KOPT-K1 (cell line): ENCODE measurements around the gene DSCAML1.

ENCODE experiments used
- H3K27ac ChIP-seq: fragments of 200-600 bp; sonication (generic); 2 replicates; pipeline ENCODE4 v1.5.1; 2016; ENCODE audit warnings: antibody characterized with exemption, mild to moderate bottlenecking, low read depth, low read length; ENCODE audit not compliant: poor library complexity, severe bottlenecking
- H3K36me3 ChIP-seq: fragments of 200-600 bp; sonication (generic); 2 replicates; pipeline ENCODE4 v1.5.1; 2017; ENCODE audit warnings: antibody characterized with exemption, mild to moderate bottlenecking, low read length, moderate library complexity; ENCODE audit not compliant: insufficient read depth
- H3K9me3 ChIP-seq: fragments of 200-600 bp; sonication (generic); 2 replicates; pipeline ENCODE4 v1.5.1; 2017; ENCODE audit warnings: antibody characterized with exemption, low read length, mild to moderate bottlenecking; ENCODE audit not compliant: insufficient read depth, poor library complexity, severe bottlenecking

Gene DSCAML1

DNA sequence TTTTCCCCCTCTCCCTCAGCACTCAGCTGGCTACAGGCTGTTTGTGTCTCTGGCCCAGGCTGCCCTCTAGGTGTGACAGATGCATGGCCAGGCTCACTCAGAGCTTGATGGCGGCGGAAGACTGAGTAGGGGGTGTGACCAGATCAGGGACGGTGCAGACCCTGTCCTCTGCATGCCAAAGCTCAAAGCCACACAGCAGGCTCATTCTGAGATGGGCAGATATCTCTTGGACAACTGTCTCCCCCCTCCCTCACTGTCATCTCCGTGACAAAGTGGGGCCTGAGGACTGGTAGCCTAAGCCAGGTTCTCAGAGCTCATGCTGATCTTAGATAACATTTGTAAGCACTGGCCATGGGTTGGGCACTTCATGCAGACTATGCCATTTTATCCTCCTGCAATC, 231.3 kb downstream of the DSCAML1 start:
- H3K9me3 ChIP-seq: no peaks in the 10 kb centered on the region
- H3K36me3 ChIP-seq: no peaks in the 10 kb centered on the region
- no peak overlapping the region for H3K27ac ChIP-seq

GRCh38 chr11:117564321-117564720, 232.7 kb downstream of the DSCAML1 start:
- H3K9me3 ChIP-seq: no peaks in the 10 kb centered on the region
- no peaks in the 10 kb centered on the region for H3K36me3 ChIP-seq
- H3K27ac ChIP-seq: no peak overlapping the region

DNA sequence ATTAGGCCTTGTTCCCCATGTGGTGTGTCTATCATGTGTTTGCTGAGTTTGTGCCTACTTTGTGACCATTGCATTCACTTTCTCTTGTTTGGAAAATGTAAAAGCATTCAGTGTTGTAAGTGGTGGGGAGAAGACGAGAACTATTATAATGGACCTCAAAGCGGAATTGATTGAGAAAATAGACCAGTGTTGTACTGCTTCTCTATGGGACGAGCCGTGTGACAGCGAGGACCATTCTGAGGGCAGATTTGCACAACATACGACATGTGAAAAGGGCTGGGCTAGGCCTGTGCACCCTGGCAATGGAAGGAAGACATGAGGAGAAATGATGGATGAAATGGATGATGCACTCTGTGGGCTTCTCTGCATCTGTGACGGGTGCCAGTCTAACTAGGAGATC, 233.5 kb downstream of the DSCAML1 start:
- Histone ChIP-seq H3K36me3 (no peaks in the 10 kb centered on the region), H3K27ac (no peak overlapping the region), H3K9me3 (no peaks in the 10 kb centered on the region)

- H3K27ac ChIP-seq: no peak overlapping the region
- H3K36me3 ChIP-seq: no peaks in the 10 kb centered on the region
- no peaks in the 10 kb centered on the region for H3K9me3 ChIP-seq
Observed at GRCh38 chr11:117562136-117562535, 234.9 kb downstream of the DSCAML1 start.

DNA sequence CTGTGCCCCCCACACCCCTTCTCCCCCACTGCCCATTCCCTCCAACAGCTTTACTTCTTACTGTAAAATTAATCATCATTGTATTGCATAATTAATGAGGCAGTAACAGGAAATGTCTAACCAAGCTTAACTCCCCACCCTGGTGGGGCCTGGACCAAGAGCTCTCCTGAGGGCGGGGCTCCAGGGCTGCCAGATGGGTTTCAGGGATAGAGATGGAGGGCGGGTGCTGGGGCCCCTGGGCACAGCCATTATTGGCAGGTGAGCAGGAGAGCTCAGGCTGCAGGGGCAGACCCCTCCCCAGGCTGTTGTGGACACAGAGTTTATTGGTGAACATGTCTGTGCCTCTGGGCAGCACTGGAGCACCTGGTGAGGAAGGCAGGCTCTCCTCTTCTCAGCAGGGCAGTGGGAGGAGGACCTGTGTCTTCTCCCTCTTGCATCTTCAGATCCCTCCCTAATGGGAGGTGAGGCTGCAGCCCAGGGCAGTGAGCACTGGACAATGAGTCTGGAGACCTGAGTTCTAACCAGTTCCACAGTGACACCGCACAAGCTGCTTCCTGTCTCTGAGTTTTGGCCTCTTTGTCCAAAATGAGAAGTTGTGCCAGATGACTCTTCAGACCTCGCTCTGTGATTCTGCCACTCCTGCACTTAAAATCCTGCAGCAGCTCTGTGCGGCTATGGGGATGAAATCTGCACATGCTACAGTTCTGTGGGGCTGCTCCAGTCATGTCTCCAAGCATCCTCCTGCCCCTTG, 236.1 kb downstream of the DSCAML1 start:
- Histone ChIP-seq H3K36me3 (no peaks in the 10 kb centered on the region), H3K9me3 (no peaks in the 10 kb centered on the region), H3K27ac (no peak overlapping the region)

GRCh38 chr11:117559698-117560097, 237.3 kb downstream of the DSCAML1 start:
- H3K27ac ChIP-seq: no peak overlapping the region
- no peaks in the 10 kb centered on the region for H3K9me3 ChIP-seq
- no peaks in the 10 kb centered on the region for H3K36me3 ChIP-seq

DNA sequence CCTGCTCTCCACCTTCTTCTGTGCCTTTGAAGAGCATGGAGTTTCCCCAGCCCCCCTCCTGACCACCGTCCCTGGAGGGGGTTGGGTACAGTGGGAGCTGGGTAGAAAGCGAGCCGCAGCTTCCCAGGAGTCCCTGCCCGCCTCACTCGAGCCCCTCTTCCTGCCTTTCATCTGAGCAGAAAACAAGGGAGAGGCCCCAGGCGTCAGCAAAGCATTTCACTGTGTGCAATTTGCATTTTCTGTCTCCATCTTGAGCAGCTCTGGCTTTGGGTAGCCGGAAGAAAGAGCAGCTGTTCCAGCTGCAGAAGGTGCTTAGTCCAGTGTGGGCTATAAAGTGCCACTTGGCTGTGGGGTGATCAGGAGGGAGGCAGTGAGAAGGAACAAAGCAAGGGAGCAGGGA, 239.7 kb downstream of the DSCAML1 start:
- H3K36me3 ChIP-seq: no peaks in the 10 kb centered on the region
- no peaks in the 10 kb centered on the region for H3K9me3 ChIP-seq
- H3K27ac ChIP-seq: no peak overlapping the region

- Histone ChIP-seq H3K9me3 (no peaks in the 10 kb centered on the region), H3K27ac (no peak overlapping the region), H3K36me3 (no peaks in the 10 kb centered on the region)
Observed at GRCh38 chr11:117554601-117555333, 242.2 kb downstream of the DSCAML1 start.

GRCh38 chr11:117552626-117553025, 244.4 kb downstream of the DSCAML1 start:
- Histone ChIP-seq H3K36me3 (no peaks in the 10 kb centered on the region), H3K27ac (no peak overlapping the region), H3K9me3 (no peaks in the 10 kb centered on the region)

DNA sequence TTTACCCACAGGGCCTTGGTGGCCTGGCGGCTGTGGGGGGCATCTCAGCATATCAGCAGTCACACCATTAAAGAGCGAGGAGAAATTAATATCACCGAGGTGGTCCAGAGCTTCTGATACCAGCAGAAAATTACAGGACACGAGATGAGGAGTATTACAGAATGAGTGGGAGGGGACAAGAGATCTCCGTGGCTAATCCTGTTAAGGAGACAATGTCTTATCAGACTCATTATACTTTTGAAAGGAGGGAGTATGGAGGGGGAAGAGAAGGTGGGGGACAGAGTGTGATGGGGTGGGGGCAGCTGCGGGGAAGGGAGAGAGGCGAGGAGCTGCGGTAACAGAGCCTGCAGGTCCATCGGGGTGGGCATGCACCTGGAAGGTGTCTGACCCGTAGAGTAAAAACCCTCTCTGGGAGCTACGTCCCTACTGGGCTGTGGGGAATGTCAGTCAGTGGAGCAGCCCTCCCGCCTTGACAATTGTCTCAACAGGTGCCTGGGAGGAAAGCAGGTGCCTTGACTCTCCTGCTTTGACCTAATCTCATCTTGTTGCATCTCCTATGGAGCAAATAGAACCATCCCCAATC, 245.2 kb downstream of the DSCAML1 start:
- H3K9me3 ChIP-seq: no peaks in the 10 kb centered on the region
- H3K27ac ChIP-seq: no peak overlapping the region
- H3K36me3 ChIP-seq: no peaks in the 10 kb centered on the region

GRCh38 chr11:117550466-117550865, 246.6 kb downstream of the DSCAML1 start:
- Histone ChIP-seq H3K36me3 (no peaks in the 10 kb centered on the region), H3K9me3 (no peaks in the 10 kb centered on the region), H3K27ac (no peak overlapping the region)

DNA sequence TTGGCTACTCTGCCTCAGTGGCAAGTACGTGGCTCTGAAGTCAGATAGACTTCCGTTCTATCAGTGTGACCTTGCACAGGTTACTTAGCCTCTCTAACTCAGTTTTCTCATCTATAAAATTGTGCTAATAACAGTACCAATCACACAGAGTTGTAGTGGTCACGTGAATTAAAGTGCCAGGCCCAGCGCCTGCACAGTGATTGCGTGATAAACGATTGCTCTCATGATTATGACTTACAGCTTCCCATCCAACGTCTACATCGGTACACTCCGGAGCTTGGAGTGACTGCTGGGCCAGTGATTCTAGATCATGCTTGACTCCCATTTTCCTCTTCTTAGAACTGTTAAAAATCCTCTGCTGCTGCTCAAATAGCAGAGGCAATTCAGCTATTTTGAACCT, 247.6 kb downstream of the DSCAML1 start:
- H3K9me3 ChIP-seq: no peaks in the 10 kb centered on the region
- H3K36me3 ChIP-seq: no peaks in the 10 kb centered on the region
- H3K27ac ChIP-seq: no peak overlapping the region

- Histone ChIP-seq H3K36me3 (no peaks in the 10 kb centered on the region), H3K27ac (no peak overlapping the region), H3K9me3 (no peaks in the 10 kb centered on the region)
Observed at GRCh38 chr11:117548876-117549275, 248.1 kb downstream of the DSCAML1 start.

- no peaks in the 10 kb centered on the region for H3K9me3 ChIP-seq
- no peak overlapping the region for H3K27ac ChIP-seq
- H3K36me3 ChIP-seq: no peaks in the 10 kb centered on the region
Observed at GRCh38 chr11:117547946-117548345, 249.1 kb downstream of the DSCAML1 start.

DNA sequence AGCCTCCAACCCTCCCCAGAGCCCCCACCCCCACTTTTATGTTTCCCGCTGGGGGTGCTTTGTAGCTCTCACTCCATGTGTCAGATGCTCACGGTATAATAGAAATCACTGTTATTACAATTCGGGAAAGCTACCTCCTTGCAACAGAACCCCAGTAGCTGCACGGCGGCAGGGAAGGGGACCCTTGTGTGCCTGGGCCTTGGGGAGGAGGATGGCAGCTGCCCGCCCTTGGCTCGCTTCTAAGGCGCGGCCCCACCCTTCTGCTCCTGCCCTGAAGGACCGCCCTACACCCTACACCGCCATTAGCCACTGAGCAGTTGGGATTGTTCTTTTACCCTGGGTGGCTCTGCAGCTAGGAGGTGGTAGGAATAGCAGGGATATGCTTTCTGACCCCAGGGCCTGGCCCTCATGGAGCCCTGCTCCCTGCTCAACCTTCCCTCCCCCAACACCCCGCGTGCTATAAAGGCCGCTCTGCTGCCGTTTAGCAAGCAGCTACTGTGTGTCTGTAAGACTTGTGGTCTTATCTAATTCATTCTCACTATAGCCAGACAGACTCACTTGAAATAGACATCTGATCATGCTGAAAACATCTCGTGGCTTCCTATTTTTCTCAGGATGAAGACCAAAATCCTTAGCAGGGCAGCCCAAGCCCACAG, 249.7 kb downstream of the DSCAML1 start:
- no peaks in the 10 kb centered on the region for H3K9me3 ChIP-seq
- no peak overlapping the region for H3K27ac ChIP-seq
- no peaks in the 10 kb centered on the region for H3K36me3 ChIP-seq
